SK-N-SH treated with all-trans-retinoic acid at 6 μM for 48 hours (cell line): Measurements from ENCODE around the gene CACNA1G.
A peak's percentile ranks its signal among the peaks of the same experiment; 100 is the strongest.

Source experiments
- ATAC-seq: fragments of 200-7000 bp; cut with Tn5 transposase; 3 replicates; pipeline ENCODE4 v1.9.1; 2020; ENCODE audit warnings: mild to moderate bottlenecking, moderate library complexity
- ARNTL ChIP-seq: fragments of 450-650 bp; formaldehyde crosslinking; IDR thresholded peaks from 2 replicates; pipeline ENCODE4 v1.5.0; 2020; ENCODE audit warnings: low read depth, mild to moderate bottlenecking, moderate library complexity, borderline replicate concordance
- BACH2 ChIP-seq: fragments of 250-450 bp; sonication (Bioruptor Pico); IDR thresholded peaks from 2 replicates; pipeline ENCODE4 v1.9.0; 2021; ENCODE audit warnings: mild to moderate bottlenecking, borderline replicate concordance
- CSDC2 ChIP-seq: fragments of 250-450 bp; sonication (Bioruptor Pico); IDR thresholded peaks from 2 replicates; pipeline ENCODE4 v1.5.0; 2020; ENCODE audit warnings: mild to moderate bottlenecking, moderate library complexity
- CSRNP3 ChIP-seq: fragments of 250-450 bp; sonication (Bioruptor Pico); IDR thresholded peaks from 2 replicates; pipeline ENCODE4 v1.5.1; 2021; ENCODE audit warnings: mild to moderate bottlenecking, moderate library complexity
- ESRRG ChIP-seq: fragments of 250-450 bp; sonication (Bioruptor Pico); IDR thresholded peaks from 2 replicates; pipeline ENCODE4 v1.6.1; 2021; ENCODE audit warnings: mild to moderate bottlenecking
- GLIS3 ChIP-seq: fragments of 250-450 bp; sonication (Bioruptor Pico); IDR thresholded peaks from 2 replicates; pipeline ENCODE4 v1.5.0; 2020; ENCODE audit warnings: mild to moderate bottlenecking, moderate library complexity
- ISL1 ChIP-seq: fragments of 250-450 bp; sonication (Bioruptor Pico); IDR thresholded peaks from 2 replicates; pipeline ENCODE4 v2.1.2; 2022; ENCODE audit warnings: mild to moderate bottlenecking, moderate library complexity
- OSR1 ChIP-seq: fragments of 250-450 bp; sonication (Bioruptor Pico); IDR thresholded peaks from 2 replicates; pipeline ENCODE4 v1.8.0; 2022; ENCODE audit warnings: moderate library complexity, mild to moderate bottlenecking, inconsistent platforms
- PATZ1 ChIP-seq: fragments of 250-450 bp; sonication (Bioruptor Pico); IDR thresholded peaks from 2 replicates; pipeline ENCODE4 v1.8.0; 2020; ENCODE audit warnings: mild to moderate bottlenecking, moderate library complexity, borderline replicate concordance
- POU6F1 ChIP-seq: fragments of 250-450 bp; sonication (Bioruptor Pico); IDR thresholded peaks from 2 replicates; pipeline ENCODE4 v1.8.0; 2021; ENCODE audit warnings: low read depth, mild to moderate bottlenecking, moderate library complexity, borderline replicate concordance
- PPARA ChIP-seq: fragments of 250-450 bp; sonication (Bioruptor Pico); IDR thresholded peaks from 2 replicates; pipeline ENCODE4 v1.5.0; 2020; ENCODE audit warnings: mild to moderate bottlenecking, borderline replicate concordance
- SNAI2 ChIP-seq: fragments of 250-450 bp; sonication (Bioruptor Pico); IDR thresholded peaks from 2 replicates; pipeline ENCODE4 v1.5.0; 2020; ENCODE audit warnings: mild to moderate bottlenecking, moderate library complexity
- TCF4 ChIP-seq: fragments of 250-450 bp; sonication (Bioruptor Pico); IDR thresholded peaks from 2 replicates; pipeline ENCODE4 v1.8.0; 2021; ENCODE audit warnings: mild to moderate bottlenecking, moderate library complexity, borderline replicate concordance
- TOX ChIP-seq: fragments of 250-450 bp; sonication (Bioruptor Pico); IDR thresholded peaks from 2 replicates; pipeline ENCODE4 v1.8.0; 2021; ENCODE audit warnings: mild to moderate bottlenecking, moderate library complexity, borderline replicate concordance
- TSHZ2 ChIP-seq: fragments of 250-450 bp; sonication (Bioruptor Pico); IDR thresholded peaks from 2 replicates; pipeline ENCODE4 v1.5.0; 2020; ENCODE audit warnings: mild to moderate bottlenecking, moderate library complexity
- ZC3H10 ChIP-seq: fragments of 250-450 bp; sonication (Bioruptor Pico); IDR thresholded peaks from 2 replicates; pipeline ENCODE4 v1.5.1; 2021; ENCODE audit warnings: mild to moderate bottlenecking, moderate library complexity
- ZFP3 ChIP-seq: fragments of 250-450 bp; sonication (Bioruptor Pico); IDR thresholded peaks from 2 replicates; pipeline ENCODE4 v1.5.0; 2020; ENCODE audit warnings: mild to moderate bottlenecking, moderate library complexity
- ZFP30 ChIP-seq: fragments of 450-650 bp; formaldehyde crosslinking; IDR thresholded peaks from 2 replicates; pipeline ENCODE4 v1.5.0; 2022; ENCODE audit warnings: mild to moderate bottlenecking, moderate library complexity
- ZNF70 ChIP-seq: fragments of 450-650 bp; formaldehyde crosslinking; IDR thresholded peaks from 2 replicates; pipeline ENCODE4 v1.5.0; 2020; ENCODE audit warnings: mild to moderate bottlenecking, moderate library complexity
- ZNF8 ChIP-seq: fragments of 450-650 bp; formaldehyde crosslinking; IDR thresholded peaks from 2 replicates; pipeline ENCODE4 v1.5.0; 2020; ENCODE audit warnings: mild to moderate bottlenecking, moderate library complexity

Gene CACNA1G

GRCh38 chr17:50620858-50621257, 60.3 kb downstream of the CACNA1G start:
- TF ChIP-seq CSRNP3 (CRISPR knock-in tag): no peak
- TF ChIP-seq ESRRG (CRISPR knock-in tag): no peak
- TF ChIP-seq ISL1 (CRISPR knock-in tag): no peak
- no peak for TF ChIP-seq TCF4 (CRISPR knock-in tag)
- no peak for TF ChIP-seq ZFP30 (CRISPR knock-in tag)
- no peak for TF ChIP-seq TOX (CRISPR knock-in tag)
- TF ChIP-seq SNAI2 (CRISPR knock-in tag): no peak
- no peak for TF ChIP-seq CSDC2
- TF ChIP-seq GLIS3 (CRISPR knock-in tag): no peak
- TF ChIP-seq ZFP3 (CRISPR knock-in tag): no peak
- no peak for TF ChIP-seq OSR1
- no peak for TF ChIP-seq PPARA (CRISPR knock-in tag)
- no peak for TF ChIP-seq ARNTL (CRISPR knock-in tag)
- TF ChIP-seq BACH2: no peak
- peak; percentile 11; the same call in 1 of the 3 replicates for ATAC-seq

GRCh38 chr17:50621574-50622031, 61.1 kb downstream of the CACNA1G start:
- TF ChIP-seq ZFP30 (CRISPR knock-in tag) (no peak), TSHZ2 (CRISPR knock-in tag) (no peak), OSR1 (no peak), CSDC2 (no peak), SNAI2 (CRISPR knock-in tag) (no peak), BACH2 (no peak), TCF4 (CRISPR knock-in tag) (no peak), ISL1 (CRISPR knock-in tag) (no peak), PATZ1 (CRISPR knock-in tag) (no peak), POU6F1 (CRISPR knock-in tag) (no peak), ZNF8 (no peak), ESRRG (CRISPR knock-in tag) (no peak), ZNF70 (CRISPR knock-in tag) (no peak), TOX (CRISPR knock-in tag) (no peak)
- TF ChIP-seq, all 23 proteins: peak for 0
- no peak for ATAC-seq

- TF ChIP-seq POU6F1 (CRISPR knock-in tag) (no peak), ARNTL (CRISPR knock-in tag) (no peak), TOX (CRISPR knock-in tag) (no peak), ZC3H10 (no peak), ZNF8 (no peak), TSHZ2 (CRISPR knock-in tag) (no peak), ESRRG (CRISPR knock-in tag) (no peak)
- ATAC-seq: no peak
Observed at GRCh38 chr17:50624321-50624934, 63.9 kb downstream of the CACNA1G start.
